ACHN (cell line): ENCODE data around the gene CNTD1.

Experiments
- DNase-seq: peaks from one replicate; pipeline ENCODE4 v3.0.0-alpha.2; 2015
- in situ Hi-C: cut with HindIII; loops from 2 replicates; pipeline ENCODE4 v1.10.0; 2017; ENCODE audit warnings: low sequenced_read_pairs, low pct_ligation_motif_present, low pct_unique_long_range_greater_than_20kb

The CNTD1 gene

GRCh38 chr17:42796066-42796758, 2.4 kb upstream of the CNTD1 start:
- no peak for DNase-seq
- in situ Hi-C loops: no loop called here

GRCh38 chr17:42797067-42798007, 1.3 kb upstream of the CNTD1 start:
- DNase-seq: peak; percentile 83
- in situ Hi-C loops: no loop called here

- DNase-seq: no peak
- in situ Hi-C loops: no loop called here
These were observed 664 bp upstream of the CNTD1 start for GRCh38 chr17:42798011-42798382.

GRCh38 chr17:42803074-42803883, 4.6 kb downstream of the CNTD1 start:
- DNase-seq: no peak
- in situ Hi-C loops: no loop called here

GRCh38 chr17:42804918-42805367, 6.3 kb downstream of the CNTD1 start:
- in situ Hi-C loops: no loop called here

GRCh38 chr17:42806249-42806648, 7.6 kb downstream of the CNTD1 start:
- in situ Hi-C loops: no loop called here
- no peak for DNase-seq

More at GRCh38 chr17:42804918-42805367, 6.3 kb downstream of the CNTD1 start:
- DNase-seq: no peak

- DNase-seq: no peak
- in situ Hi-C loops: no loop called here
These were observed 10.6 kb downstream of the CNTD1 start for GRCh38 chr17:42809250-42809649.

- in situ Hi-C loops: no loop called here
- no peak for DNase-seq
These were observed 16.2 kb downstream of the CNTD1 start for GRCh38 chr17:42814633-42815399.

GRCh38 chr17:42817866-42818265, 19.2 kb downstream of the CNTD1 start:
- in situ Hi-C loops: no loop called here
- no peak for DNase-seq

GRCh38 chr17:42818379-42818778, 19.7 kb downstream of the CNTD1 start:
- in situ Hi-C loops: no loop called here

GRCh38 chr17:42819939-42820535, 21.4 kb downstream of the CNTD1 start:
- in situ Hi-C loops: no loop called here
- peak; percentile 83 for DNase-seq

More at GRCh38 chr17:42818379-42818778, 19.7 kb downstream of the CNTD1 start:
- DNase-seq: no peak

GRCh38 chr17:42821176-42821575, 22.5 kb downstream of the CNTD1 start:
- no peak for DNase-seq
- in situ Hi-C loops: no loop called here

- in situ Hi-C loops: no loop called here
- no peak for DNase-seq
These were observed 28.8 kb downstream of the CNTD1 start for GRCh38 chr17:42827472-42827871.

GRCh38 chr17:42830971-42831370, 32.3 kb downstream of the CNTD1 start:
- in situ Hi-C loops: no loop called here
- DNase-seq: no peak

GRCh38 chr17:42832213-42832933, 33.7 kb downstream of the CNTD1 start:
- no peak for DNase-seq
- in situ Hi-C loops: no loop called here

- DNase-seq: peak; percentile 92
- in situ Hi-C loops: no loop called here
These were observed 34.5 kb downstream of the CNTD1 start, which contains the start of gene PSME3 for GRCh38 chr17:42832934-42833766. Gene PSME3, plus strand, starts transcription at chr17:42833397. Its CDS starts 235 bp downstream, at chr17:42833632.
